Panc1 (cell line): ENCODE data around the gene IZUMO1. TPM values are rescaled to one million over a fixed set of nuclear protein-coding genes. Genes with fewer than 3 reads are reported as not detected.

Source experiments
- ATAC-seq: fragments of 200-7000 bp; cut with Tn5 transposase; 2 replicates; pipeline ENCODE4 v1.9.1; 2020; ENCODE audit warnings: mild to moderate bottlenecking, moderate library complexity
- BruUV-seq: library from RNA; stranded (reverse); fragments of 400-500 nt; replicated peaks from 2 replicates; lab custom pipeline; 2021; lab: Mats Ljungman, UMichigan
- CTCF ChIA-PET: fragments of 300-600 bp; sonication (Branson Sonifier 250); formaldehyde crosslinking; loops from one replicate; lab custom pipeline; 2022; ENCODE audit warnings: antibody characterized with exemption; lab: Charles Lee
- POLR2A ChIA-PET: fragments of 300-600 bp; sonication (Branson Sonifier 250); formaldehyde crosslinking; loops from one replicate; lab custom pipeline; 2022; ENCODE audit warnings: antibody characterized with exemption; lab: Charles Lee
- DNase-seq: peaks from one replicate; pipeline ENCODE4 v3.0.0-alpha.2; 2010; ENCODE audit warnings: low read depth, low spot score
- H3K27ac ChIP-seq: 2 replicates; pipeline ENCODE4 v1.5.1; 2011; ENCODE audit warnings: mild to moderate bottlenecking, low read length, inconsistent platforms
- H3K27me3 ChIP-seq: fragments of 200-500 bp; sonication (Bioruptor generic); 2 replicates; pipeline ENCODE4 v1.6.0; 2014; ENCODE audit warnings: low read length, inconsistent platforms; ENCODE audit not compliant: control insufficient read depth, insufficient read depth
- H3K36me3 ChIP-seq: fragments of 200-500 bp; sonication (Bioruptor generic); 2 replicates; pipeline ENCODE4 v1.5.1; 2014; ENCODE audit warnings: inconsistent platforms, mild to moderate bottlenecking, low read length, moderate library complexity; ENCODE audit not compliant: control insufficient read depth, insufficient read depth
- H3K4me1 ChIP-seq: 2 replicates; pipeline ENCODE4 v1.5.1; 2011; ENCODE audit warnings: inconsistent platforms, mild to moderate bottlenecking, low read length, moderate library complexity; ENCODE audit not compliant: control insufficient read depth, insufficient read depth
- H3K4me3 ChIP-seq, 2 experiments: 2 replicates each; pipeline ENCODE4 v1.5.1; 2011 to 2012; ENCODE audit warnings: low read depth in 2 of 2, low read length in 2 of 2, mild to moderate bottlenecking in 2 of 2, inconsistent platforms in 1 of 2, moderate library complexity in 1 of 2
- H3K9me3 ChIP-seq: fragments of 200-500 bp; sonication (Bioruptor generic); 2 replicates; pipeline ENCODE4 v1.5.1; 2014; ENCODE audit warnings: low read depth, mild to moderate bottlenecking, inconsistent platforms, low read length, moderate library complexity; ENCODE audit not compliant: control insufficient read depth, insufficient read depth
- CTCF ChIP-seq: fragments of 450-650 bp; IDR thresholded peaks from 2 replicates; pipeline ENCODE4 v1.5.1; 2017; ENCODE audit warnings: mild to moderate bottlenecking
- POLR2AphosphoS5 ChIP-seq: IDR thresholded peaks from 2 replicates; pipeline ENCODE4 v1.6.1; 2012; ENCODE audit warnings: mild to moderate bottlenecking, low read depth, low read length, moderate library complexity
- REST ChIP-seq, 2 experiments: IDR thresholded peaks; 2 replicates each; pipeline ENCODE4 v1.6.1; 2011 to 2012; ENCODE audit warnings: low read depth in 2 of 2, control low read depth in 1 of 2, low read length in 1 of 2, mild to moderate bottlenecking in 1 of 2, moderate library complexity in 1 of 2; ENCODE audit not compliant: insufficient read depth in 1 of 2
- SIN3A ChIP-seq: IDR thresholded peaks from 2 replicates; pipeline ENCODE4 v1.6.1; 2012; ENCODE audit warnings: low read depth, mild to moderate bottlenecking, low read length, moderate library complexity, borderline replicate concordance; ENCODE audit not compliant: insufficient read depth
- TCF7L2 ChIP-seq: IDR thresholded peaks from 2 replicates; pipeline ENCODE4 v1.6.1; 2011; ENCODE audit warnings: mild to moderate bottlenecking, low read depth, low read length, inconsistent platforms
- in situ Hi-C: cut with HindIII; loops from 2 replicates; pipeline ENCODE4 v1.10.0; 2016; ENCODE audit warnings: low sequenced_read_pairs, low pct_unique_long_range_greater_than_20kb
- intact Hi-C: fragments of 100-400 bp; cut with micrococcal nuclease; formaldehyde crosslinking; loops from one replicate; pipeline ENCODE4 v1.10.0; 2022; ENCODE audit not compliant: unreplicated experiment
- total RNA-seq: library from RNA; stranded (reverse); gene quantifications from one replicate; pipeline ENCODE4 v1.2.1, GENCODE V29; 2021; ENCODE audit not compliant: unreplicated experiment

The IZUMO1 gene
- total RNA-seq, 1 experiment from 2014 or later: not detected

GRCh38 chr19:48779636-48780035, 32.9 kb upstream of the IZUMO1 start:
- ATAC-seq: no peak
- no peak for TF ChIP-seq TCF7L2
- no peak for TF ChIP-seq REST (IDR thresholded peaks at IDR 0.05; ENCODE audit: insufficient read depth in 1 of 2, low read depth in 2 of 2, low read length in 1 of 2)
- ChIA-PET CTCF (interaction anchor here (1.1 kb wide), 1 partner anchor 63 kb away, joined by 8 read pairs; no protein-coding TSS in a partner anchor), POLR2A (interaction anchor here (0.6 kb wide), 1 partner anchor 35 kb away, joined by 3 read pairs; no protein-coding TSS in a partner anchor)
- Histone ChIP-seq H3K9me3 (no peaks in the 10 kb centered on the region), H3K36me3 (no peaks in the 10 kb centered on the region), H3K4me3 (no peak overlapping the region), H3K4me1 (no peaks in the 10 kb centered on the region), H3K27me3 (no peaks in the 10 kb centered on the region), H3K27ac (no peak overlapping the region)
- intact Hi-C loops (loop anchor here (10.0 kb wide), 1 partner anchor 195 kb away; no protein-coding TSS in a partner anchor), in situ Hi-C loops (no loop called here)
- DNase-seq: no peak
- BruUV-seq: no TSS peak

- no peak overlapping the region for H3K4me3 ChIP-seq
- in situ Hi-C loops (no loop called here), intact Hi-C loops (no loop called here)
- ATAC-seq: no peak
- TF ChIP-seq SIN3A (no peak), POLR2AphosphoS5 (no peak), CTCF (no peak), REST (IDR thresholded peaks at IDR 0.05; ENCODE audit: insufficient read depth in 1 of 2, low read depth in 2 of 2, low read length in 1 of 2) (no peak), TCF7L2 (no peak)
- ChIA-PET POLR2A (no interaction called here), CTCF (no interaction called here)
- no peaks in the 10 kb centered on the region for H3K27me3 ChIP-seq
- DNase-seq: no peak
- no peaks in the 10 kb centered on the region for H3K36me3 ChIP-seq
- no peaks in the 10 kb centered on the region for H3K4me1 ChIP-seq
- no TSS peak for BruUV-seq
- H3K27ac ChIP-seq: no peak overlapping the region
- H3K9me3 ChIP-seq: no peaks in the 10 kb centered on the region
Observed at GRCh38 chr19:48777720-48778119, 31.0 kb upstream of the IZUMO1 start.
